Spinal cord (tissue), 10 donors: ENCODE data around the gene NUDT4B. TPM values are rescaled to one million over a fixed set of nuclear protein-coding genes. Genes with fewer than 3 reads are reported as not detected.
"Not testable (repeated sequence)": the region's sequence is repeated elsewhere in the genome, so short reads cannot be mapped to it uniquely, and the experiment has no call there.

Source experiments
- DNase-seq, 6 donors: peaks; one replicate each; pipeline versions ENCODE4 v3.0.0 to v3.0.0-alpha.2; 2013 to 2015; ENCODE audit warnings: low spot score in 6 of 6, low read depth in 4 of 6
- H3K27ac ChIP-seq: one replicate; pipeline ENCODE4 v1.5.1; 2013; ENCODE audit warnings: low read depth, low read length, control low read depth
- H3K27me3 ChIP-seq: one replicate; pipeline ENCODE4 v1.6.1; 2013; ENCODE audit warnings: low read length; ENCODE audit not compliant: control insufficient read depth, insufficient read depth
- H3K36me3 ChIP-seq: one replicate; pipeline ENCODE4 v1.6.1; 2013; ENCODE audit warnings: low read length; ENCODE audit not compliant: control insufficient read depth, insufficient read depth
- H3K4me1 ChIP-seq: one replicate; pipeline ENCODE4 v1.6.1; 2013; ENCODE audit warnings: low read length; ENCODE audit not compliant: control insufficient read depth, insufficient read depth
- H3K4me3 ChIP-seq: one replicate; pipeline ENCODE4 v1.5.1; 2013; ENCODE audit warnings: low read depth, low read length, control low read depth
- H3K9me3 ChIP-seq: one replicate; pipeline ENCODE4 v1.6.1; 2013; ENCODE audit warnings: low read length; ENCODE audit not compliant: control insufficient read depth, insufficient read depth
- WGBS: methylation state at CpG from one replicate; pipeline ENCODE4 v1.1.5; 2013; ENCODE audit warnings: missing lambda C conversion rate; ENCODE audit not compliant: insufficient coverage; 5-methylcytosine and 5-hydroxymethylcytosine counted together
- polyA plus RNA-seq, 2 donors: library from polyadenylated mRNA; unstranded; fragments of 120-200 nt; gene quantifications; one replicate each; pipeline ENCODE4 v1.2.1, GENCODE V29; 2013; ENCODE audit not compliant: insufficient read length in 2 of 2
- total RNA-seq, 2 donors: library from RNA; depleted of rRNA in 1 of 2; stranded (reverse); fragments of 120-200 nt in 1 of 2; fragments of >200 nt in 1 of 2; gene quantifications; one replicate each; pipeline versions ENCODE4 v1.2.3 to v1.2.4, GENCODE V29; 2013 to 2014
- donor health status: healthy.

The NUDT4B gene
- total and polyA plus RNA-seq, 4 donors = 2.8 to 3.3 TPM; not detected in 2

- not testable (repeated sequence) for H3K27ac ChIP-seq, H3K27me3 ChIP-seq, H3K9me3 ChIP-seq, H3K4me3 ChIP-seq, DNase-seq, H3K4me1 ChIP-seq, H3K36me3 ChIP-seq
- no CpG with 5 or more reads among the region's 2 CpGs for WGBS
Observed at GRCh38 chr1:148759749-148760148, 11.2 kb downstream of the NUDT4B start.

DNA sequence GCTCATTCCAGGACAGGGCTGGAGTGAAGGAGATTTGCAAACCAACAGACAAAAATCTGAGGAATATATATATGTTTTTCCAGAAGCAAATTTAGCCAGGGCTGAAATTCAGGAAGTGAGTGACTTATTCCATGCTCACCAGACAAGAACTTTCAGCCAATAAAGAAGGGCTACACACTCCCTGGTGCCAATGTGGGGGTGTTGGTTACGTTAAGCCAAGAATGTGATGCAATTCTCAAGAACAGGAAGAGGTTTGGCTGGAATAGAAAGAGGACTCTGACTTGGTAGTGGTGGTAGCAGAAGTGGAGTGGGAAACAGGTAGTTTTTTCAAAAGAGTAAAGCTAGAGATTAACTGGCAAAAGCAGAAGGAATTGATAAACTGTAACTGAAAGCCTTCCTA lies 11.6 kb downstream of the NUDT4B start:
- WGBS = no CpG with 5 or more reads among the region's 1 CpG

DNA sequence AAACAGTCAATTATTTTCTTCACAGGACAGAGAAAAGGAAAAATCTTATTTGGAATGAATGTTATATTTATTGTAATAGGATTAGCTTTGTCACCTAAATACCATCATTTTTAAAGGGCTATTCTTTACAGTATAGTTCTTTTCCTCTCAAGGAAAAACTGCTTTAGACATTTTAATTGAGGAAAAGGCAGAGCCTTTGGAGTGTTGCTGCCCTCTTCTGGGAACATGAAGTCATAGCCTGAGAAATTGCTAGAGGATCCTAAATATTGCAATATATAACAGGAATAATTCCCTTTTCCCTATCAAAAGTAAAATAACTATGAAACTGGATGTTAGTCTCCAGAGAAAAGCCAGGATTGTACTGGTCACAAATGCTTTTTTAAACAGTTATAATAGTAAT lies 12.8 kb downstream of the NUDT4B start:
- not testable (repeated sequence) for H3K4me3 ChIP-seq, H3K4me1 ChIP-seq, DNase-seq, H3K27ac ChIP-seq, H3K36me3 ChIP-seq, H3K9me3 ChIP-seq, H3K27me3 ChIP-seq

More for the DNA sequence above, 11.6 kb downstream of the NUDT4B start:
- not testable (repeated sequence) for H3K36me3 ChIP-seq, H3K27me3 ChIP-seq, H3K4me1 ChIP-seq, H3K9me3 ChIP-seq, H3K27ac ChIP-seq, DNase-seq, H3K4me3 ChIP-seq

- H3K4me3 ChIP-seq, H3K27me3 ChIP-seq, DNase-seq, H3K9me3 ChIP-seq, H3K4me1 ChIP-seq, H3K36me3 ChIP-seq, H3K27ac ChIP-seq: not testable (repeated sequence)
- no CpG with 5 or more reads among the region's 5 CpGs for WGBS
Observed at GRCh38 chr1:148765238-148766019, 16.9 kb downstream of the NUDT4B start.

- no CpG with 5 or more reads among the region's 2 CpGs for WGBS
Observed at GRCh38 chr1:148768541-148768940, 20.0 kb downstream of the NUDT4B start.

DNA sequence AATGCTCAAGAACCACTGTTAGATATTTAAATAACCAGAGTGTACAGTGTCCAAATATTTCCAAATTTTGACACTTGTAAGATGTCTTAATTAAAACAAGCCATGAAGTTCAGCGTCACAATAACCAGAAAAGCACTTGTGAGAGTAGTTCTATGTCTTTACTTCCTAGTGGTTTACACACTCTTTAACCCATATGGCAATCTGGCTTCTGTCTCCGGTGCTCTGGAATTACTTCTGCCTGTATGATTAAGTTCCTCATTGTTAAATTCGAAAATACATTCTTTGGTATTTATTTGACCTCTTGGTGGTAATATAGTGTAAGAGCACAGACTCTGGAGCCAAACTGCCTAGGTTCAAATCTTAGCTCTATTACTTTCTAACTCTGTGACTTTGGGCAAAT lies 20.9 kb downstream of the NUDT4B start:
- not testable (repeated sequence) for H3K36me3 ChIP-seq, H3K9me3 ChIP-seq, DNase-seq, H3K4me1 ChIP-seq, H3K27me3 ChIP-seq, H3K4me3 ChIP-seq, H3K27ac ChIP-seq
- WGBS = no CpG with 5 or more reads among the region's 3 CpGs

More at GRCh38 chr1:148768541-148768940, 20.0 kb downstream of the NUDT4B start:
- H3K36me3 ChIP-seq, DNase-seq, H3K4me3 ChIP-seq, H3K4me1 ChIP-seq, H3K9me3 ChIP-seq, H3K27ac ChIP-seq, H3K27me3 ChIP-seq: not testable (repeated sequence)

GRCh38 chr1:148773690-148774089 lies 25.1 kb downstream of the NUDT4B start:
- WGBS = no CpG with 5 or more reads among the region's 4 CpGs
- H3K4me3 ChIP-seq, H3K36me3 ChIP-seq, H3K4me1 ChIP-seq, H3K27ac ChIP-seq, H3K9me3 ChIP-seq, H3K27me3 ChIP-seq, DNase-seq: not testable (repeated sequence)

GRCh38 chr1:148774102-148774501 lies 25.5 kb downstream of the NUDT4B start:
- H3K27me3 ChIP-seq, DNase-seq, H3K4me1 ChIP-seq, H3K4me3 ChIP-seq, H3K36me3 ChIP-seq, H3K9me3 ChIP-seq, H3K27ac ChIP-seq: not testable (repeated sequence)
- WGBS = no CpG with 5 or more reads among the region's 1 CpG

- not testable (repeated sequence) for H3K27ac ChIP-seq, H3K27me3 ChIP-seq, H3K36me3 ChIP-seq, H3K4me3 ChIP-seq, DNase-seq, H3K9me3 ChIP-seq, H3K4me1 ChIP-seq
- WGBS = no CpG with 5 or more reads among the region's 2 CpGs
Observed at GRCh38 chr1:148775263-148775662, 26.7 kb downstream of the NUDT4B start.

DNA sequence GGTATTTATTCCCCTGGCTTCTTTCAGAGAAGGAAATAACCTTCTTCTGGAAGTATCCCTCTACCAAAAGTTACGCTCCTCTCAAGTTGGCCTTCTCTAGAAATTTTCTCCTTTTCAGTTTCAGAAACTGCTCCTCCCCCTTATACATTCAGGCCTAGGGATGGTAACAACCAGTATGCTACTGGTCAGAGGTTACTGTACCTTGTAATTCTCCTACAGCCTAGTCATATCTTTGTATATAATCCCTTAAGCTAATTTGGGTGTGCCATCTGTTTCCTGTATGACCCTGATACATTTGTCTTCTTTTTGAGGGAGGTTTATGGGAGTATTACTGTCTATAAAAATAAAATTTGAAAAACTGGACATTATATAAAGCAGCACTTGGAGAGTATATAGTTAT lies 29.1 kb downstream of the NUDT4B start:
- DNase-seq, H3K9me3 ChIP-seq, H3K27ac ChIP-seq, H3K27me3 ChIP-seq, H3K4me1 ChIP-seq, H3K4me3 ChIP-seq, H3K36me3 ChIP-seq: not testable (repeated sequence)
- WGBS = no CpG with 5 or more reads among the region's 1 CpG
